PFSK-1 (cell line): ENCODE data around the gene MED26.

ENCODE experiments used
- FOXP2 ChIP-seq: optimal IDR thresholded peaks from 2 replicates; pipeline ENCODE3; 2011; ENCODE audit warnings: borderline replicate concordance, control low read depth, inconsistent platforms; ENCODE audit not compliant: insufficient read depth; ENCODE audit errors: extremely low read length, extremely low read depth
- POLR2AphosphoS5 ChIP-seq: IDR thresholded peaks from 2 replicates; pipeline ENCODE4 v1.6.1; 2012; ENCODE audit warnings: low read depth, mild to moderate bottlenecking, control low read depth, low read length, moderate library complexity
- SIN3A ChIP-seq: IDR thresholded peaks from 2 replicates; pipeline ENCODE4 v1.6.1; 2012; ENCODE audit warnings: mild to moderate bottlenecking, low read length, moderate library complexity, borderline replicate concordance; ENCODE audit not compliant: insufficient read depth
- TAF1 ChIP-seq: IDR thresholded peaks from 2 replicates; pipeline ENCODE4 v1.6.1; 2012; ENCODE audit warnings: low read length, control low read depth, borderline replicate concordance; ENCODE audit not compliant: insufficient read depth
- TF ChIP-seq, protein P1 (sequence below), 2 experiments: IDR thresholded peaks; 2 replicates each; pipeline versions ENCODE4 v1.6.1 to v1.8.0; 2011 to 2012; ENCODE audit warnings: low read depth in 2 of 2, low read length in 2 of 2, control low read depth in 1 of 2, inconsistent platforms in 1 of 2, mild to moderate bottlenecking in 1 of 2, moderate library complexity in 1 of 2; ENCODE audit not compliant: insufficient read depth in 1 of 2

The MED26 gene

DNA sequence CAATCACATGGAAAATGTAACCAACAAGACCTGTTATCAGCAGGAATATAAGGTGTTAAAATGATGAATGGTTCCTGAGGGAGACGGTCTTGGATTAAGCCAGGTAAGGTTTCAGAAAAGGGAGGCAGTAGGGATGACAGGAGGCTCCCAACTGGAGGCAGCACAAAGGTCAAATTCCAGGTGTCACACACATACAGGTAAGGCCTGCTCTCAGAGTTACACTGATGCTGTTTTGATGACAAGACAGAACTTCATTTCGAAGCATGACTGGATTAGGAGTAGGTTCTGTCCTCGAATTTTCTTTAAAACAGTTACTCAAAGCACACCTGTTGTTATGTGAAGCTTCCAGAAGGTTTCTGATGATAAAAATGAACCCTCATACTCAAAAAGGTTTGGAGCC, 7.4 kb downstream of the MED26 start:
- TF ChIP-seq, protein P1, sequence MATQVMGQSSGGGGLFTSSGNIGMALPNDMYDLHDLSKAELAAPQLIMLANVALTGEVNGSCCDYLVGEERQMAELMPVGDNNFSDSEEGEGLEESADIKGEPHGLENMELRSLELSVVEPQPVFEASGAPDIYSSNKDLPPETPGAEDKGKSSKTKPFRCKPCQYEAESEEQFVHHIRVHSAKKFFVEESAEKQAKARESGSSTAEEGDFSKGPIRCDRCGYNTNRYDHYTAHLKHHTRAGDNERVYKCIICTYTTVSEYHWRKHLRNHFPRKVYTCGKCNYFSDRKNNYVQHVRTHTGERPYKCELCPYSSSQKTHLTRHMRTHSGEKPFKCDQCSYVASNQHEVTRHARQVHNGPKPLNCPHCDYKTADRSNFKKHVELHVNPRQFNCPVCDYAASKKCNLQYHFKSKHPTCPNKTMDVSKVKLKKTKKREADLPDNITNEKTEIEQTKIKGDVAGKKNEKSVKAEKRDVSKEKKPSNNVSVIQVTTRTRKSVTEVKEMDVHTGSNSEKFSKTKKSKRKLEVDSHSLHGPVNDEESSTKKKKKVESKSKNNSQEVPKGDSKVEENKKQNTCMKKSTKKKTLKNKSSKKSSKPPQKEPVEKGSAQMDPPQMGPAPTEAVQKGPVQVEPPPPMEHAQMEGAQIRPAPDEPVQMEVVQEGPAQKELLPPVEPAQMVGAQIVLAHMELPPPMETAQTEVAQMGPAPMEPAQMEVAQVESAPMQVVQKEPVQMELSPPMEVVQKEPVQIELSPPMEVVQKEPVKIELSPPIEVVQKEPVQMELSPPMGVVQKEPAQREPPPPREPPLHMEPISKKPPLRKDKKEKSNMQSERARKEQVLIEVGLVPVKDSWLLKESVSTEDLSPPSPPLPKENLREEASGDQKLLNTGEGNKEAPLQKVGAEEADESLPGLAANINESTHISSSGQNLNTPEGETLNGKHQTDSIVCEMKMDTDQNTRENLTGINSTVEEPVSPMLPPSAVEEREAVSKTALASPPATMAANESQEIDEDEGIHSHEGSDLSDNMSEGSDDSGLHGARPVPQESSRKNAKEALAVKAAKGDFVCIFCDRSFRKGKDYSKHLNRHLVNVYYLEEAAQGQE (IDR thresholded peaks at IDR 0.05; ENCODE audit: insufficient read depth in 1 of 2, low read depth in 2 of 2, low read length in 2 of 2): no peak
- TF ChIP-seq SIN3A (no peak), POLR2AphosphoS5 (no peak), TAF1 (no peak), FOXP2 (no peak)

DNA sequence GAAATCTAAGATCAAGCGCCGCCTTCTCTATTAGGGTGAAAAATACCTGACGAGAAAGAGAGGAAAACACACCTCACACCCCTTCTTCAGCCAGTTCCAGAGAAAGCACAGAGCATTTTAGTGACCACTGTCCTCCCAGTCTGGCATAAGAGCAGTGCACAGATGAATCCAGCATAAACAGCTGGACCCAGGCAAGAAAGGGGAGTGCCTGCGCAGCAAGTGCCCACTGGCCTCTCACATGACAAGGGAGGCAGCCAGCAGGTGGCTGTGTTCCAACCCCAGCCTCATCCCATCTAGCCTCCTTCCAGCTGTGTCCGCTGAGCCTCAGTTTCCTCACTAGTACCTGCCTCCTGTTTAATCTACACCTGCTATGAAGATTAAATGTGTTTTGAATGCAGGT, 8.0 kb downstream of the MED26 start:
- no peak for TF ChIP-seq SIN3A
- no peak for TF ChIP-seq TAF1
- TF ChIP-seq, protein P1 (IDR thresholded peaks at IDR 0.05; ENCODE audit: insufficient read depth in 1 of 2, low read depth in 2 of 2, low read length in 2 of 2): no peak
- no peak for TF ChIP-seq FOXP2
- no peak for TF ChIP-seq POLR2AphosphoS5

DNA sequence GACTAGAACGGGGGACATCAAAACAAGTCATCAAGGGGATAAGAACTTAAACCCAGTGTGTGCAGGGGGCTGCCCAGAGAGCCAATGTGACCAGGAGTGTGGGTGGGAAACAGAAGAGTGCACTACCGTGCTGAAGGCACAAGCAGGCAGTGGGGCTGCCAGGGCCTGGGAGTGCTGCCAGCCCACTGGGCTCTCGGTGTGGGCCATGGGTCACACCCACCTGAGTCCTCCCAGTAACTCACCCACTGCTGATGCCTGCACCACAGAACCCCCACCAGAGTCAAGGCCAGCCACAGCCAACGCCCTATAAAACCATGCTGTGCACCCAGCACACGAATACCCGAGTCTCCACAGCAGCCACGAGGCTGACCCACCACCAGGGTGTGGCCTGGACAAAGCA, 8.5 kb downstream of the MED26 start:
- TF ChIP-seq TAF1 (no peak), POLR2AphosphoS5 (no peak), SIN3A (no peak), FOXP2 (no peak)
- TF ChIP-seq, protein P1 (IDR thresholded peaks at IDR 0.05; ENCODE audit: insufficient read depth in 1 of 2, low read depth in 2 of 2, low read length in 2 of 2): no peak

DNA sequence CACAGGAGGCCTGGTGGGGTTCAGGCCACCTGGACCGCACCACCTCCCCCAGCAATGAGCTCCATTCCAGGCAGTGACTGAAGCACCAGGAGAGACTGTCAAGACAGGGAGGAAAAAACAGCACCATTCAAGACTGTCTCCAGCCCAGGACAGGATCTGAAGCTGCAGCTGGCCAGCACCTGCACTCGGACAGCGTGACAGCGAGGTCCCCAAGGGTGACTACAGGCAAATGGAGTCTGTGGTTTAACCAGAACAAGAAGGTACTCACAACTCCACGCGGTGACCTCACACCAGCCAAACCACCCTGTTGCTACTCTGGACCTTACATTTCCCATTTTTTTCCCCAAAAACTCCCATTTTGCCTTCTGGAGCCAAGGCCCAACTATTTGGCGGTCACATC, 9.8 kb downstream of the MED26 start:
- TF ChIP-seq, protein P1 (IDR thresholded peaks at IDR 0.05; ENCODE audit: insufficient read depth in 1 of 2, low read depth in 2 of 2, low read length in 2 of 2): no peak
- TF ChIP-seq FOXP2 (no peak), TAF1 (no peak), POLR2AphosphoS5 (no peak), SIN3A (no peak)

DNA sequence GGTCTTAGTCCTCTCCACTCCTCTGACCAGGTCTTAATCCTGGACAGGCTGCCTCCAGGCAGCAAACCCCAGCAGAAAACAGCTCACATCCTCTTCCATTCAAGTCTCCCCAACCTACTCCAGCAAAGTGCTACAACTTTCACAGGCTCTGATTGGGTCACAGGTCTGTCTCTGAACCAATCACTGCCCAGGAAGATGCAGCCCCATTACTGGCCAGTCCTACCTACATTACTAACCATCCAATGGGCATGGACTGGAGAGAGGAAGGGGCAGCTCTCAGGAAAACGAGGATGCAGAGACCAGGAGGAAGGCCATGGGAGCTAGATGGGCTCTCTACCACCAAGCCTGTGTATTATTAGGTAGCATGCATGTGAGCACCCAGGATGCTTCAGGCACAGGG, 12.2 kb downstream of the MED26 start:
- TF ChIP-seq POLR2AphosphoS5: no peak
- no peak for TF ChIP-seq SIN3A
- TF ChIP-seq FOXP2: no peak
- TF ChIP-seq, protein P1 (IDR thresholded peaks at IDR 0.05; ENCODE audit: insufficient read depth in 1 of 2, low read depth in 2 of 2, low read length in 2 of 2): no peak
- no peak for TF ChIP-seq TAF1
